HG03060 (cell line): Measurements from ENCODE around the gene EIF3F.

Experiments used
- ATAC-seq: cut with Tn5 transposase; IDR thresholded peaks from one replicate; pipeline ENCODE4 v1.9.1; 2021; ENCODE audit warnings: low read depth, moderate number of reproducible peaks; ENCODE audit not compliant: unreplicated experiment

EIF3F gene

DNA sequence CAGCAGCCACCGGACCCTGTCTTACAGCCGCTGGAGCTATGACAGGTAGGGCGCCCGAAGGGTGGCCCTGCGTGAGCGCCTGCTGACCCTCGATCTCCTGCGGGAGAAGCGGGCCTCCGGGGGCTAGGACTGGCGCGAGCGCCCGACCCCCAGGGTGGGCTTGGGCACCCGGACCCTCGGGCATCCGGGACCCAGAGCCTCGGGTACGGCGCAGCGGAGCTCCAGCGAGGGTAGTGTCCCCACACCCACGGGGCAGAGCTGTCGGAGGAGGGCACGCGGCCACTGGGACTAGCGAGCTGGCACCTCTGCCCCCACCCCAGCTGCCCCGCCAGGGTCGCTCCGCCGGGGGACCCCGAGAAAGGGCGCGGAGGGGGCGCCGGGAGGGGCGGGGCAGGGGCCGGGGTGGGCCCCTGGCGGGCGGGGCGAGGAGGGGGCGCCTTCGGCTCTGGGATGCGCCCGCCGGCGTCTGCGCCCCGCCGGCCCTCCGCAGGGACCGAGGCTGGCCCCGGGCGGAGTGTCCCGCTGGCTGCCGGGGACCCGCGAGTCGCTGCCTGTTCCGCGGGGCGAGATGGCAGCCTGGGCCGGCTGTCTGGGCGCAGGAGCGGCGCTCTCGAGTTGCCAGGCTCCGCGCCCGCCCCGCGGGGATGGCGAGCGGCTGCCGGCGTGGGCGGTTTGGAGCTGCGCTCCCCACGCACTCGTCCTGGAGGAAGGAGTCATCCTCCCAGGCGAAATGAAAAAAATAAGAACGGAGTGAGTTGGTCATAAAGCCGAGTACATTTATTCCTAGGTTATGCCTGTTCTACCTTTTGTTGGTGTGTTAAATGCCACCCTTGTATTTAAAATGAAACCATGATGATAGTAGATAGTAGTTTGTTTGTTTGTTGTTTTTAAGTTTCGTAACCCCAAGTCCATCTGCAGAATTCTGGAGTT lies 32.4 kb downstream of the EIF3F start:
- ATAC-seq, result no peak

DNA sequence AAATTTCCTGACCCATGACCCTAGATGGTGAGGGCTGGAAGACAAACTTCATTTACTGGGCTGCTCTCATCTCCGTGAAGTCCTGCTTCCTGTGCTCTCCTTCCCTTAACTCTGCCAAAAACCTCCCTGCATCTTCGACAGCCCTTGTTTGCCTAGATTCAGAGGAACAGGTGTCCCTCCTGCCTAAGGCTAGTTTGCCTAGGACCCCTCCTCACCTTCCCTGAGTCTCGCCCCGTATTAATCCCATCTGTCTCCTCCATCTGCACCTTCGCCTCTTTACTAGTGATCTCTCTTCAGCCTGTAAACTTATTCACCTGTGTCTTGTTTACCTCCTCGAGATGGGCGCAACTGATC lies 33.1 kb downstream of the EIF3F start:
- ATAC-seq, result no peak

GRCh38 chr11:8021920-8022319 lies 34.8 kb downstream of the EIF3F start:
- no peak for ATAC-seq

DNA sequence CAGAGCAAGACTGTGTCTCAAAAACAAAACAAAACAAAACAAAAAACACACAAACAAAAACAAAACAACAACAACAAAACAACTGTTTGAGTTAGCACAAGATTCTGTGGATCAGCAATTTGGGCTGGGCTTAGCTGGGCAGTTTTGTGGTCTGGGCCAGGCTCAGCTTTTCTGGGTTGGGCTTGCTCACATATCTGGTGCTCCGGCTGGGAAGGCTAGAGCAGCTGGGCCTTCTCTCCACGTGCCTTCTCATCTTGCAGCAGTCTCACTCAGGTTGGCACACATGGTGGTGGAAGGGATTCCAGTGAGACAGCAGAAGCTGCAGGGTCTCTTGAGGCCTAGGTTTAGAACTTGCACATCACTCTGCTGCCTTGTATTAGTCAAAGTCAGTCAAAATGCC lies 35.7 kb downstream of the EIF3F start:
- ATAC-seq, result no peak

DNA sequence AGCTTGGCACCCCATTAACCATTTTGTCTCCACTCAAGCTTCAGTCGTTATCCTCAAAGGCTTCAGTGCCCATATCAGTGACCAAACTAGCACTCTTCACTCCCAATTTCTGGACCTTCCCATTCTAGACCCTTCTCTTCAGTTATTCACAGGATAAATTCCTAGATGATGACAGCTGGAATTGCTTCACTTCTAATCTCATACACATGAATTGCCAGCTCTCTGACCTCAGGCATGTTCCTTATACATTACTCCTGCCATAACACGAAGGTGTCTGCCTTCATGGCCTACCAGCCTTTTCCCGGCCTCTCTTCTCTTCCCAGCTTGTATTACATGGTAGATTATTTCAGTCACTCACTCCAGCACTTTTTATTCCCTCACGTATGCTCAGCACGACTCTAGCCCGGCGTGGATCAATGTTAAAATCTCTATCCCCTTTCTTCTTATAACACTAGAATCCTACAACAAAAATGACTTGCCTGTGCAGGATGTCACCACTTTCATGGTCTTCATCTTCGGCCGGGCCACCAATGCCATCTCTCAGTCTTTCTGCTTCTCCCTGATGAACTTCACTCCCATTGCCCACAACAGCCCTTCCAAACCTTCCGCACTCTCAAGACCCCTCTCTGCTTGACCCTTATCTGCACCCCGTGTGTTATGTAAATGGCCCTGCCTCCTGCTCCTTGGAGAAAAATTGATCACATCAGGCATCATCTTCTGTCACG lies 36.9 kb downstream of the EIF3F start:
- ATAC-seq, result no peak

DNA sequence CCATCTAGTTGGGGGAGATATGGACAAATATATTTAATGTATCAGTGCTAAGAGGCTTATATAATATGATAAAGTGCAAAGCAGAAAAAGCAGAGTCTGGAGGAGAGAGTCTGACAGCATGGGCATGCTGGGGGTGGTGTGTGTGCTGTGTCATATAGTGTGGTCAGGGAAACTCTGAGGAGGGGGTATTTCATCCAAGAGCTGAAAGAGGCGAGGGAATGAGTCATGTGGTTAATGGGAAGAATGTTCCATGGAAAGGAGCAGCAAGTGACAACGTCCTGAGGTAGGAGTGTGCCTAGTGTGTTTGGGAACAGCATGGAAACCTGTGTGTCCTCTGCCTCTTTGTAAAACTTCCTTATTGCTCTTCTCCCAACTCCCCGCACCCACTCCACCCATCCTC lies 38.0 kb downstream of the EIF3F start:
- ATAC-seq, result no peak

GRCh38 chr11:8025816-8026215 lies 38.7 kb downstream of the EIF3F start:
- no peak for ATAC-seq

GRCh38 chr11:8026982-8027381 lies 39.8 kb downstream of the EIF3F start:
- ATAC-seq, result no peak

DNA sequence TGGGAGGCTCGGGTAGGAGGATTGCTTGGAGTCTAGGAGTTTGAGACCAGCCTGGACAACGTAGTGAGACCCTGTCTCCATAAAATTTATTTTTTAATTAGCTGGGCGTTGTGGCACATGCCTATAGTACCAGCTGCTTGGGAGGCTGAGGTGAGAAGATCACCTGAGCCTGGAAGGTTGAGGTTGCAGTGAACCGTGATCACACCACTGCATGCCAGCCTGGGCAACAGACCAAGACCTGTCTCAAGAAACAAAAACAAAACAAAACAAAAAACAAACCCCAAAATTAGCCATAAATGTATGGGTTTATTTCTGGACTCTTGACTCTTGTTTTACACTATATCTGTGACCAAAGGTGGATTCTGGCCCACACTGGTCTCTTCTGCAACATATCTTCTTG lies 41.6 kb downstream of the EIF3F start:
- no peak for ATAC-seq

DNA sequence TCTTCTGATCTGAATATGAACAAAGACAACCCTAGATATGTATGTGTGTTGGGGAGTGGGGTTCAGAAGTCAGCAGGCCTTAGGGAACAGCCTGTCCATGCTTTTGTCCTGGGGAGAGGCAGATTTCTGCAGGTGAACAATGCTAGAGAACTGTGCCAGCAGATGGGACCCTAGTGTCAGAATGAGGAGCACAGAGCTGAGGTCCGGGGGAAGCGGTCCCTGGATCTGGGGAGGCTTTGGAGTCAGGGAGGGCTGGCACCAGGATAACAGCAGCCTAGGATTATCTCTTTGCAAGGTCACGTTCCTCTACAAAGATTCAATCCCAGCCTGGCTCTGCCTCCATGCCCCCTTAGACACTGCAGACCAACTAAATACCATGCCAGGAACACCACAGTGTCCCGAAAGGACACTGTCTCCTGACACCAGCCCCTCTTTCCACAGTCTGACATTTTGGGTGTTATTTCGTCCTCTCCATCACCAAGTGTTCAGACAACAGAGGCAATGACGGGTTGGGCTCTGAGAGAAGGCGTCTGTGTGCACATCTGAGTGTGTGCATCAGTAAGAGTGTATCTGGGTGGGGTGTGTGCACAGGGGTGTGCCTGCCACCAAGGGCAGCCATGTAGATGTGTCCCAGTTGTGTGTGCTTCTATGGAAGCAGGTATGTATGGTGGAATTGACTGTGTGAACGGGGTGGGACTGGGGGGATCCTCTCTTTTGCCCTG lies 43.5 kb downstream of the EIF3F start:
- no peak for ATAC-seq

DNA sequence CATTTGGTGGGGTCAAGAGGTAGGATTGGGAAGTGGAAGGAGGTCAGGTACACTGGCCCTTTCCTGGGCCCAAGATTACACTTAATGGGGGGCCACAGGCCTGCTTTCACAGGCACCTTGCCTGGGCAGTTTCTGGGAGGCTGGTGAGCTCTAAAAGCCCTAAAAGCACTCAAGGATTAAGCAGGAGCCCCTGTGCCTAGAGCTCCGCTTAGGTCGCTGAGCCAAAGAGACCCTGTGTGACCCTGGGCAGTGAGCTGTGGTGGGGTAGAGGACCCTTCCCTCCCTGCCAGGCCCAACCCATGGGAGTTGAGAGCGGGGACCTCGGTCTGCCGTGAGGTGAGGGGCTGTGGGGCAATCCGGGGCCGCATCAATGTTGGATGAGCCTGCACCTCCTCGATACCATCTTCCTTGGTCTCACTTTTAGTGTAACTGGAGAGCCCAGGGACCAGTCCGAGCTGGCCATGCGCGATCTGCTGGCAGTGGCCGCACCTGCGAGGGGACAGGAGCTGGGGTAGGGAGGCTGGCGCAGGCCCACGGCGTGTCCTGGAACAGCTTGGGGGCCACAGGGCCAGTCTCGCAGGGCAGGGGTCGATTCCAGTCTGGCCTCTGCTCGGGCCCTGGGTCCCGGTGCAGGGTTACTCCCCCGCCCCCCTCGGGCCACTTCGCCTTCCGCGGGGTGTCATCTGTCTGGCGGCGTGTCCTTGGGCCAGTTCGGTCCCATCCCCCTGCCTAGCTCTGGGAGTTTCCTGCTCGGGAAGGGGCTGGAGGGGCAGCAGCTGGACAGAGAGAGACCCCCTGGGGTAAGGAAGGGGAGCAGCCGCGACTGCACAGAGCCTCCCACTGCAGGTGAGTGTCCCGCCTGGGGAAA lies 44.3 kb downstream of the EIF3F start:
- no peak for ATAC-seq

DNA sequence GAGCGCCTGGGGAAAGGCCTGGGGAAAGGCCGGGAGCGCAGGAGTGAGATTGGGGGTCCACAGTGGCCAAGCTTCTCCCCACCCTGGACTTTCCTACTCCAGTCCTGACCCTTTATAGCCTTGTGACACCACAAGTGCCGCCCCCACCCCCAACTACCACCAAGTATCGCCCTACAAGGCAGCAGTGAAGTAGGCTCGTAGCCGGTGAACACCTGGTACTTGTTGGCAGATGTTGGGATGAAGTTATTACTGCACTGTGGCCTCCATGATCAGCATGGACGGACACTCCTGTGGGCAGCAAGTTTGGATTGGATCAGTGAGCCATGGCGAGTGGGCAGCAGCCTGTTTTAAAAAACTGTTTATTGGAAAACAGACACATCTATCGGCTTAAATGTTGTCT lies 45.0 kb downstream of the EIF3F start:
- no peak for ATAC-seq

GRCh38 chr11:8032576-8033304 lies 45.6 kb downstream of the EIF3F start:
- no peak for ATAC-seq

DNA sequence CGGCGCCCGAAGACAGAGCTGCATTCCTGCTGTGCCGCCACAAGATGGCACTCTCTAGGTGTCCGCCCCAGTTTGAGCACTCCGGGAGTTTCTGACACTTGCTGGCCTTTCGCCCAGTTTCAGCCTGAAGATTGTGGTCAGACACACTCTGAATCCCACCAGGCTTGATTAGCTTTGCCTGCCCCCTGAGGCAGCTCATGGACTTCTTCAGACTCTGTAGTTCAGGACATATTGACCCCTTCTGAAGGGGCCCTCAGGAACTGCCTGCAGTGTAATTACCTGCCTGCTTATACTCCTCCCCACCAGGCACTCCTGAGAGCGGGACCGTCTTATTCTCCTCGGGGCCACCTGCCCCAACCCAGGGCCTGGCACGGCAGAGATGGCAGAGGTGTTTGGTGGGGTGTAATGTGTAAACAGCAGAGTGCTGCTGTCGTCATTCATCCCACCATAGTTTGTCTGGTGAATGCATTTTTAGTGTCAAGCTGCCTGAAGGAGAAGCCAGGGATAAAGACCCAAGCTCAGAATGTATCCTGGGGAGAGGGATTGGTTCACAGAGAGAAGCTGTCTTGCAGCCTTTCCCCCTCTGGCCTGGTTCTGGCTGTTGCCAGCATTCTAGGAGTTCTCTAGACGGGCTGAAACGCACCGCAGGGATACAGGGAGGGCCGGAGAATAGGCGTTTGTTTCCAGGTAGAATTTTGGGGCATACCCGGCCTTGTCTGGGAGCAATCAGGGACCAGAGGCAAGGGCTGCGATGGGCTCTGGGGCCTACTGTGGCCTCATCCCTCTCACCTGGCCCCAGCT lies 46.4 kb downstream of the EIF3F start:
- ATAC-seq, result no peak

DNA sequence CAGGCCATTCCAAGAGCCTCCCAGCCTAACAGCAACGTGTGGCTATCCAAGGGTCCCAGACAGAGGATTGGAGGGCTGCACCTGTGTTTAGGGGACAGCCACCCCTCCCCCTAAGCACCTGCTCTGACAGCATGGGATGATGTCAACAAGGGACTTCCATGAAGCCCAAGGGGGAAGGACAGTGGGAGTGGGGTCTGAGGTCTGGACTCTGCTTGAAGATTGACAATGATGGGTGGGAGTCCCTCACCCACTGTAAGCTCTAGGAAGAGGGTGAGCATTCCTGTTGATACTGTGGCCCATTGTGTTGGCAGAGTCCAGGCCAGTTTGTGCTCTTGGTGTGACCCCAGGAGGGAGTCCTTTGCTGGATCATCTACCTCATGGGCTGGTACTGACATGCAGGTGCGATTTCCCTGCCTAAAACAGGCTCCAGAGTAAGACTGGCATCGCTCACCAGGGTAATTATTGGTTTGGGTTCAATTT lies 47.0 kb downstream of the EIF3F start:
- no peak for ATAC-seq

DNA sequence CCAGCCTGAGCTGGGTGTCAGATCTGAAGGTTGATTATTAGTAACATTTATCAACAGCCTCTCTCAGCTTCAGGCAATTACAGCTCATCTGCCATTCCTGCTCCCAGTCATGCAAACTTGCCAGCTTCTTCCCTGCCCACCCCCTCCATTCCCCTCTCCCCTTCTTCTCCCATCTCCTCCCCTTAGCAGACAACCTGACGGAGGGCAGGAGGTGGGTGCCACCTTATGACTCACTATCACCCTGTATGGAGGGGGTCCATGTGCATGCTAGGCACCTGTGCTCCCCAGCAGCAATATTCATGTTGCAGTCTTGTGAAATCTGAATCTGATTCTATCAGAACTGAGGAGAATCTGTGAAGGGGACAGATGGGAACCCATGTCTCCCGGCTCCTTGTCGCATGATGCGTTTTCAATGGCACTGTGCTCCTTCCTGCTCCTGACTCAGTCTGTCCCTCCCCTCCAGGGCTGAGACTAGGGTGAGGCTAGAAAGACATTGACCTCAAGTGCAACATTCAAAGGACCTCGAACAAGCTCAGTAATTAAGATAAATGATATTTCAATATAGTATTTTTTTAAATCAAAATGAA lies 47.6 kb downstream of the EIF3F start:
- no peak for ATAC-seq

DNA sequence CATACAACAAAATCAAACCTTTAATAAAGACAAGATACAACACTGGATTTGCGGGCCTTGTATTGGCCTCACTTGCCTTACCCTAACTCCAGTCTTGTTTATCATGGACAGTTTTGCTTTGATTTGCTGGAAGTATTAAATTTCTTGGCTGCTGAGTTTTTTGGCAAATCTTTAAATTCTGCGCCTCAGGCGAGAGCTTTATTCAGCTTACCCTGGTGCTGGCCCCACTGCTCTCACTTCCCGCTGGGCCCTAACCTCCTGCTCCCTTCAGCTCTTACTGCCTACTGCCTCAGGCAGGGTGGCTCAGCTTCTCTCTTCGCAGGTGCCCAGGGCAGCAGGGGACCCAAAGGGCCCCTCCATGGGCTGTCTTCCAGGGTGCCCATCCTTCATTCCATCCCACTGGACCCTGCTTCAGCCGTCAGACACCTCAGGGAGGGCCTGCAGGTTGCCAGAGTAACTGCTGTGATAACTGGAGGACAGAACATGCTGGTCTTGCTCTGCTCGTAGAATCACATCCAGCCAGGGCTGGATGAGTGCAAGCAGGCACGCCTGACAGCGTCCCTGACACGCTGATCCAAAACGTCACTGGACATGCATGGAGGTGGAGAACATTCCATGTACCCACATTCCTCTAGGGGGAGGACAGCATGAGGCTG lies 48.2 kb downstream of the EIF3F start:
- no peak for ATAC-seq
